T-helper 1 cell (primary cell): ENCODE data around the gene SMKR1.
"Not testable (repeated sequence)": the region's sequence is repeated elsewhere in the genome, so short reads cannot be mapped to it uniquely, and the experiment has no call there.

Experiments used
- DNase-seq, 5 donors: peaks; one replicate each; pipeline ENCODE4 v3.0.0-alpha.2; 2012 to 2020
- total RNA-seq, 4 donors: gene quantifications; one replicate each; lab custom pipeline; 2026; lab: John Stamatoyannopoulos, UW

The SMKR1 gene
- total RNA-seq, result 0.27 to 1.5 (median 0.96) reads per million in 4 donors

DNA sequence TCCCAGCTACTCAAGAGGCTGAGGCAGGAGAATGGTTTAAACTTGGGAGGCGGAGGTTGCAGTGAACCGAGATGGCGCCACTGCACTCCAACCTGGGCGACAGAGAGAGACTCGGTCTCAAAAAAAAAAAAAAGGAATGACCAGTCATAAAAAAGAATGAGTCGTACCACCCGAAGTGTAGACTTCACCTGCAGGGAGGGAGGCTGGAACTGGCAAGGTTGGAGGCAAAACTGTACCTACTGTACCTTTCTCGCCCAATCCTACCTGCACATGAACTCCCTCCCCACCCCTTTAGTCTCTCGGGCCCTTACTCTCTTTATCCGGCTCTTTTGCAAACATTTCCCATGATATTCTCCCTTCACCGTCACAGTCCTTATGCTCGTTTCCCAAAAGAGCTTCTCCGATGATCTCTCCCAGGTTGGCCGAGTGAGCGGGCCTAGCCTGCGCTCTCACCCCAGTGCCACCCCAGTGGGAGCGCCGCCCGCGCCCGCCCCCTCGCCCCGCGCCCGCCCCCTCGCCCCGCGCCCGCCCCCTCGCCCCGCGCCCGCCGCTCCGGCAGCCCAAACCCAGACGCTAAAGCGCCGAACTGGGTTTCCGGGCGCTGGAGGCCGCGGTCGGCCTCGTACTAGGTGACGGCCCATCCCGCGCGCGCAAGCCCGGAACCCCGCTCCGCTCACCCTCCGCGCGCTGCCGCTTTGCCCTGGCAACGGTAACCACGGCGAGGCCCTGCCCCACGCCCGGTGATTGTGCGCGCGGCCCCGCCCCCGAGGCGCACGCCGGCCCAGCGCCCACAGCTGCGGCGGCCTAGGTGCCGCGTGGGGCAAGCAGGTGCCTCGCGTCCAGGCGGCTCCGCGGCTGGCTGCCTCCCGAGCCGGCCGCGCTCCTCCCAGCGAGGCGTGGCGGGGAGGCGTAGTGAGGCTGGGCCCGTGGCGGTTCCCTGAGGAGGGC, at the start of gene SMKR1:
SMKR1 (plus strand) TSS at position 772 of the 948 bp plus-strand sequence. CDS start 294 bp downstream, outside the sequence.
- peak; percentile 90 to 95 (median 92) for DNase-seq

DNA sequence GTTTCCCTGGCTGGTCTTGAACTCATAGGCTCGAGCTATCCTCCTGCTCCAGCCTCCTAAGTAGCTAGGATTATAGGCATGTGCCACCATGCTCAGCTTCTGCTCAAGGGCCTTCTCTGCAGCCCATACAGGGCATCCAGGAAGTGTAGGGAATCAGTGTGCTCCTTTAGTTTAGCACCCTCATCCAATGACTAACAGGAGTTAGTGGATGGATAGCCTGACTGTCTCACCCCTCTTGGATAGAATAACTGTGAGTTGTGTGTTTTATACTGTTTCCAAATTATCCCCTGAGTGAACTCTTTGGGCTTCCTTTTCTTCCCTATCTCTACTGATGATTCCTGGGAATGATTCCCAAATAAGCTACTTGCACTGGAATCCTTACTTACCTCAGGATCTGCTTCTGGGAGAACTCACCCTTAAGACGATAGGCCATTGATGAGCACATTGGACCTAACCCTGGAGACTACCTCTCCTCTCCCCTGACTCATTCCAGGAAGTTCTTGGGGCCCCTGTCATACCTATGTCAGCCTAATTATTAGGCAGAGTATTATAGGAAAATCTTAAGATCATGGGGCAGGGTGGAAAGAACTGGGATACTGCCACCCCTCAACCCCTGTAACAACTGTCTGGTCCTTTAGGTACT, 49.6 kb upstream of the SMKR1 start:
- no peak for DNase-seq

DNA sequence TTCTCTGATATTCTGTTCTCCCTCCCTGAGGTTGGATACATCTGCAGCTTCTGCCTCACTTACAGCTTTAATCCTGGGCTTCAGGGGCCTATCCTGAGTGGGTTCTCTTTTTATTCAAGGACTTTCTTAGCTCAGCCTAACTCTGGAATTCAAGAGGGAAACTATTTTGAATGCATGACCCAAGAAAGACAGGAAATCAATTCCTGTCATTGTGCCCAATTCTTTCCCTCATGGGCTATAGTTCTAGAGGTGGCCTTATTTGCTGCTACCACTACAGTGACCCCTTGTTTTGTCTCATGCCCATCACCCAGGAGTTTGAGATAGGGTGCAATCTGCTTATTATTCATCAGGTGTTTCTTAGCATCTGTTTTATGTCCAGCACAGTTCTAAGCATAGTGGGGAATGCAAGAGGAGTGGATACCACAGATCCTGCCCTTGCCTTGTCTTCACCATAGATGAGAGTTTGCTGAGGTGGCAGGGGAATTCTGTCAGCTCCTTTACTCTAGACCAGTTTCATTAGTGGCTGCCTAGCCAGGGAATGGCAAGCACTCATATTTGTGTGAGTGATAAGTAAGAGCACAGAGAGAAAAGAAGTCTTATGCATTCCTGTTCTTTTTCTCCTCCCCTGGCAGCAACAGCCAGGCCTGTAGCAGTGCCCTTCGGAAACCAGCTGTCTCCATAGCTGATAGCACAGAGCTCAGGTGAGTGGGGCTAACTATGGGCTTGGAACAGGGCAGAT, 48.7 kb upstream of the SMKR1 start:
- no peak for DNase-seq

DNA sequence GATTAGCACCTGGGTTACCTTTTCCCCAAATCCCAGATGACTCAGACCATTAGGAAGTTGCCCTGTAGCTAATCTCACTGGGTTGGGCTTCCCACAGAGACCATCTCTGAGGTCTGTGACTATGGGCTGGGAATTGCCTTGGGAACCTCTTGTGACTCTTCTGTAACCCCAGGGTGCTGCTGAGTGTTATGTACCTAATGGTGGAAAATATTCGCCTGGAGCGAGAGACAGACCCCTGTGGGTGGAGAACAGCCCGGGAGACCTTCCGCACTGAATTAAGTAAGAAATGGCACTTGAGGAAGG, 48.1 kb upstream of the SMKR1 start:
- no peak for DNase-seq

DNA sequence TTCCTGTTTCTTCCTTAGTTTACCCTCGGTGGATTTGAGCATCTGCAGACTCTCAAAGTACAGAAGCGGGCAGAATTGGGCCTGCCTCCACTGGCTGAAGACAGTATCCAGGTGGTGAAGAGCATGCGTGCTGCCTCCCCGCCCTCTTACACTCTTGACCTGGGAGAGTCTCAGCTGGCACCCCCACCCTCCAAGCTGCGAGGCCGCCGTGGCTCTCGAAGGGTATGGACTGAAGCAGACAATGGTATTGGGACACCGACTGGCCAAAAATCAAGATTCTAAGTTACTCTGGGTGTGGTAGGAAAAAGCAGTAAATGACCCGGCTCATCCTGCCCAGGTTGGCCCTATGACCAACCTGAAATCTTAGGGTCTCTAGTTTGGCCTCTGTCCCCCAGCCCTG, 45.9 kb upstream of the SMKR1 start:
- no peak for DNase-seq

DNA sequence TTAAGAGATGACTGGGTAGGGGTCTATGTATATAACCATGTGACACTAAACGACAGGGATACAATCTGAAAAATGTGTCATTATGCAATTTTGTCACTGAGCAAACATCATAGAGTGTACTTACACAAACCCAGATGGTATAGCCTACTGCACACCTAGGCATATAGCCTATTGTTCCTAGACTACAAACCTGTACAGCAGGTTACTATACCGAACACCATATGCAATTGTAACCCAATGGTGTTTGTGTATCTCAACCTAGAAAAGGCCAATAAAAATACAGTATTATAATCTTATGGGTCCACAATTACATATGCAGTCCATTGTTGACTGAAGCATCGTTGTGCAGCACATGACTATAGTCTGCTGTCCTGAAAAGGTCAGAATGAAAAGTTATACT, 45.2 kb upstream of the SMKR1 start:
- no peak for DNase-seq

DNA sequence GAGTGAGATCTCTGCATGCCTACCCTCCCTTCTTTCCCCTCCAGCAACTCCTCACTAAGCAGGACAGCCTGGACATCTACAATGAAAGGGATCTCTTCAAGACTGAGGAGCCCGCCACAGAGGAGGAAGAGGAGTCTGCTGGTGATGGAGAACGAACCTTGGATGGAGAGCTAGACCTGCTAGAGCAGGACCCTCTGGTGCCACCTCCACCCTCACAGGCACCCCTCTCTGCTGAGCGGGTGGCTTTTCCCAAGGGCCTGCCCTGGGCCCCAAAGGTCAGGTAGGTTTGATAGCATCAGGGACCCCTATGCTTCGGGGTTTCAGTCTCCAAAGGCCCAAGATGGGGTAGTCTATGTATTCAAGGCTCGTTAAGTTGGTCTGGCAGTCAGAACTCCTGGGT, 44.2 kb upstream of the SMKR1 start:
- DNase-seq, result no peak

DNA sequence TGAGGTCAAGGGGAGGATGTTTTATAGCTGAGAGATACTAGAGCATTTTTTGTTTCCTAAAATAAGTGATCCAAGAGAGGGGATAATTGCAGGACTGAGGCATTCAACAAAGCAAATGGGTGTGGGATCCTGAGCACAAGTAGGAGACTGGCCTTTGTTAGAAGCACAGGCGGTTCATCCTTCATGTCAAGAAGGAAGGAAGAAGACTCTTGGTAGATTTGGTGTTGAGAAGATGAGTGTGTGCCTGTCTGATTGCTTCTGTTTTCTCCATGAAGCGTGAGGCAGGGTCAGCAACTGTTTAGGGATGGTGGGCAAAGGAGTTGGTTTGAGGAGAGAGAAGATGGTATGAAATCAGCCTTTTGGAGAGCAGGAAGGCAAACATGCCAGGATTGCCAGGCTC, 40.5 kb upstream of the SMKR1 start:
- no peak for DNase-seq

DNA sequence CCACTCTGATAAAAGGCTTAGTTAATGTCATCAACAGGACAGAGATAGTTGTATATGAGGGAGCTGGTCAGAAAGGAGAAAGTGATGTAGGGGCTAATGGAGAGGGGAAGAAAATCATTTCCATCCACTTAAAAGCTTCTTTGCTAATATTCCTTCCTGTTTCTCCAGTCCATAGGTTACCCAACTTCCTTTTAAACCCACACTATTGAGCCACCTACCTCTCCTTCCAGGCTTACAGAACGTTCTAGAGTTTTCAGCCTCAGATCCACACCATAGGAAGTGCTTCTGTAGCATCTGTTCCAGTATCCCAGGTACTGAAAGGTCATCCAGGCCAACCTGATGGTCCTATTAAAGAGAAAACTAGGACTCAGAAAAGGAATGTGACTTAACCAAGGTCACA, 39.9 kb upstream of the SMKR1 start:
- no peak for DNase-seq

DNA sequence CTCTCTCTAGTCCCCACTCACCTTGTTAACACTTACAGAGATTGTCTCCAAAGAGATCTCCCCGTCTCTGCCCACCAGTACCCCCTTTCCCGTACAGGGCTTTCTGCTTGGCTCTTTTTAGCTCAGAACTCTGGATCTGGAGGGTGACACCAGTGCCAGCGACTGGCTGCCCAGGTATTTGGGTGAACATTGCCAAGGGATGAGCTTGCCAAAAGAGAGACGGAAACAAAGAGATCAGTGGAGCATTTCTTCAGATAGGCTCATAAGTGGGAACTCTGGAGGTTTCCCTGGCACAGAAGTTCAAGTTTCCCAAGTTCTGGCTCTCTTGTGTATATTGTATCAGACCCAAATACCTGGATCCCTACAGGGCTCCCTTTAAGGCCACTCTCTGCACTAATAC, 38.1 kb upstream of the SMKR1 start:
- DNase-seq, result no peak

DNA sequence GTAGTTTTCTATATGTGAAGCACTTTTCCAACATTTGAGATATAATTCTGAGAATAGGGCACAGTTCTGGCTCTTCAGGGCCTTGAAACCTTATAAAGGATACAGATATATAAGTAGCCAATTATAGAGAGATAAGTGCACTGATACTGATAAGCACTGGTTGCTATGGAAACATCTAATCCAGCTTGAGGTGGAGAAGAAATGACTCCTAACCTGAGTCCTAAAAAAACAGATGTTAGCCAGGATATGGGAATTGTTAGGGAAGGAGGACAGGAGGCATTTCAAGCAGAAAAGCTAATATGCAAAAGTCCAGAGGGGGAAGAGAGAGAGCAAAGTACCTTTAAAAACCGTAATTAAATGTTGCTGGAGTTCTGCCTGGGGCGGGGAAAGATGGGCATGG, 37.3 kb upstream of the SMKR1 start:
- no peak for DNase-seq

DNA sequence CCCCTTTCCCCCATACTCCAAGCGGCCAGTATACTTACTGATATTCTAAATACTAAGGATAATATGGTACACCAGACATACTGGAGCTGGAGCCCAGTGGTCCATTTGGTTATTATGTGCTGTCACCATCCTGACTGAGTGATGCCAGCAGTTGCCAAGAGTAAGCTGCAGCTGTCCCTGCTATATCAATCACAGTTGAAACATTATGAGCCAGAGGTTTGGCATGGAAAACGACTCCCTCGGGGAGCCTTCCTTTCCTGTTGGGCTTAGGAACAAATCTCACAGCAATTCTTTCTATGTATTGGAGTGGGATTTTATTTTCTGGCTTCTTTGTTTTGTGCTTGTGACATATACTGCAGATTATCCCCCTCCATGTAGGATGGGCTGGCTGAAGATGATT, 35.5 kb upstream of the SMKR1 start:
- no peak for DNase-seq

DNA sequence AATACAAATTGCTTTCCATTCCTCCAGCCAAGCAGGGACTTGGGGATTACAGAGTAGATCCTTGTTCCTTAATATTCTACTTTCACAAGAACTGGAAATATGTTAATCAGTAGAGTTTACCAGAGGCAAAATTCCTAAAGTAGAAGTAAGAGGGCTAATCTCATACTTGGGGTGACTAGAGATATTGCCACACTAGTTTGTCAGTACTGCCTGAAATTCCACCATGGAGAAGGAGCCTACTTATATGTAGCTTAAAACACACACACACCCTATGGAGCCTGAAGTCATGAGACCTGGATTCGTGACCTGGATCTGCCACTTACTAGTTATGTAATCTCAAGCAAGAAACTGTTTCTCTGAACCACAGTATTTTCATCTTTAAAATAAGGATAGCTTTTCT, 34.2 kb upstream of the SMKR1 start:
- no peak for DNase-seq

DNA sequence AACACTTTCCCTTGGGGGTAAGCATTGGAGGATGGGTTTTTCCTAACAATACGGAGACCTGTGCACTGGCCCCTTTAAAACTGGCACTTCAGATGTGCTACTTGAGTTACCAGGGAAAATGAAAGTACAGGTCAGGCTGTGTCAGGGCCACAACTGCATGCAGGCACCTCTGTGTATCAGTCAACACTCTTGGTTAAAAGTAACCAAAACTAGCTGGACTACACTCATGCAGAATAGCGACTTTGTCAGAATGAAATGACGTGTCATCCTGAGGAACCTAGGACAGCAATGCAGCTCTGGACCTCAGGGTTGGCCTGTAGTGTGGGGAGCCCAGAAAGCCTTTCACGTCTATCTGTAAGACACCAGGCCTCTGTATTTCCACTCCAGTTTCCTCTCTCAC, 33.8 kb upstream of the SMKR1 start:
- peak in 1 of 5 donors; percentile 26 for DNase-seq

DNA sequence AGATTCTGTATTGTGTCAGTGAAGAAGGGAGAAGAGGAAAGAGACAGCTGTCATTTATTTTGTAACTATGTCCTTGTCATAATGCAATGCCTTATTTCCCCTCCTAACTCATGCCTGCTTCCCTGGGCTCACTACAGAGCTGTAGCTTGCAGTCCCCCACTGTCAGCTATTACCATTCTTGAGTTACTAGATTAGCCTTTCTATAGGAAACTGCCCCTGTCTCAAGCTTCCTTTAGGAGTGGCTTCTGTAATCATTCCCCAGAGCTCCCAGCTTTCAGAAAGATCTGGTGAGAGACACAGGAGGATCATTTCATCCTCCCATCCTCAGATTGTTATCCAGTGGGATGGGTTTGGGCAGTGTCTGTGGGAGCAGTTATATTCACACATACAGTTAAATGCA, 32.4 kb upstream of the SMKR1 start:
- no peak for DNase-seq

DNA sequence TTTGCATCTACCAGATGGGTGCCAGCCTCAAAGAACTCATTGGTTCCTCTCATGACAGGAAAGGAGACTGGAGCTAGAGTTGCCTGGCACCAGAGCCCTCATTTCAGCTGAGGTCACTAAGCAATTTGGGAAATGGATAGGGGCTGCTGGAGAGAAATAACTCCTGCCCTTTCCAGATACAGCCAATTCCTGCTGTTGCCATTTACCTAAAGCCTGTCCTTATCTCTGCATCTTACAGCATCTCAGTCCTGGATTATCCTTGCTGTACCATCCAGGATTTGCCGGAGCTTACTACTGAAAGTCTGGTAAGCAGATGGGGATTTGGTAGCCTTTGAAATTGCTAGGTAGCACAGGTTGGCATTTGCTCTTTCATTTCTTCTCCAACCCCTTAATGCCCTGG, 31.9 kb upstream of the SMKR1 start:
- DNase-seq, result no peak

DNA sequence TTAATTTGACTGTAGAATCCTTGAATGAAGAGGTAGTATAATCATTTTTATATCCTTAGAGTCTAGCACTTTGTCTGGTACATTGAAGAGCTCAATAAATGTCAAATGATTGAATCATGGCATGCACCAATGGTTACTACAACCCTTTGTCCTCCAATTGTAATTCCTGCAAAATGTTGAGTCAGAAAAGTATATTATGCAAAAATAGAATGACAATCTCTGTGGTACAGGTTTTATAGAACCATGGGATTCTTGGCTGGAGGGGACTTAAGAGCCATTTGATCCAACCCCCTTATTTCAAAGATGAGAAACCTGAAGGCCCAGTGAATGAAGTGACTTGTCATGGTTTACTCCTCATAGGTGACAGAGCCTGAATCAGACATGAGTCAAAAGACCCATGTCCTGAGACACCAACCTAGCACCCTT, 30.9 kb upstream of the SMKR1 start:
- no peak for DNase-seq

DNA sequence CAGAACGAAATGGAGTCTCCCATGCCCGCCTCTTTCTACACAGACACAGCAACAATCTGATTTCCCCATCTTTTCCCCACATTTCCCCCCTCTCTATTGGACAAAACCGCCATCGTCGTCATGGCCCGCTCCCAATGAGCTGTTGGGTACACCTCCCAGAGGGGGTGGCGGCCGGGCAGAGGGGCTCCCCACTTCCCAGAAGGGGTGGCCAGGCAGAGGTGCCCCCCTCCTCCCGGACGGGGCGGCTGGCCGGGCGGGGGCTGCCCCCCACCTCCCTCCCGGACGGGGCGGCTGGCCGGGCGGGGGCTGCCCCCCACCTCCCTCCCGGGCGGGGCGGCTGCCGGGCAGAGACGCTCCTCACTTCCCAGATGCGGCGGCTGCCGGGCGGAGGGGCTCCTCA, 26.4 kb upstream of the SMKR1 start:
- DNase-seq, result not testable (repeated sequence)

DNA sequence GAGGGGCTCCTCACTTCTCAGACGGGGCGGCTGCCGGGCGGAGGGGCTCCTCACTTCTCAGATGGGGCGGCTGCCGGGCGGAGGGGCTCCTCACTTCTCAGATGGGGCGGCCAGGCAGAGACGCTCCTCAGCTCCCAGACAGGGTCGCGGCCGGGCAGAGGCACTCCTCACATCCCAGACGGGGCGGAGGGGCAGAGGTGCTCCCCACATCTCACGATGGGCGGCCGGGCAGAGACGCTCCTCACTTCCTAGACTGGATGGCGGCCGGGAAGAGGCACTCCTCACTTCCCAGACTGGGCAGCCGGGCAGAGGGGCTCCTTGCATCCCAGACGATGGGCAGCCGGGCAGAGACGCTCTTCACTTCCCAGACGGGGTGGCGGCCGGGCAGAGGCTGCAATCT, 25.9 kb upstream of the SMKR1 start:
- not testable (repeated sequence) for DNase-seq

DNA sequence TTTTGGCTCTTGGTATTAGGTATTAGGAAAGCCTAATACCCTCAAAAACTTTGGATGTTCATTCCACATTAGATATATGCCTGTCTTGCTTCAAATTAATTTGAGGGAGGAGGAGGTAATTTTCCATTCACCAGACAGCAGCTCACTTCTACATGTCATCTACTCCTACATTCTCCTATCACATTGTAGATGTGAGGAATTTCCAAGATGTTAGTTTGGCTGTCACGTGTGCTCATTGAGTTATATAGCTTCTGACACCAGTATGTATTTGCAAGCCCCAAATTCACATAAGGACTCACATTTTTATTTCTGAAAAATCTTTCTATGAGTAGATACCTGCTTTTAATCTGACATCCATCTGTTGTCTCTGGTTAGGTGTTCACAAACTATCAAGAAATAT, 22.5 kb upstream of the SMKR1 start:
- no peak for DNase-seq

DNA sequence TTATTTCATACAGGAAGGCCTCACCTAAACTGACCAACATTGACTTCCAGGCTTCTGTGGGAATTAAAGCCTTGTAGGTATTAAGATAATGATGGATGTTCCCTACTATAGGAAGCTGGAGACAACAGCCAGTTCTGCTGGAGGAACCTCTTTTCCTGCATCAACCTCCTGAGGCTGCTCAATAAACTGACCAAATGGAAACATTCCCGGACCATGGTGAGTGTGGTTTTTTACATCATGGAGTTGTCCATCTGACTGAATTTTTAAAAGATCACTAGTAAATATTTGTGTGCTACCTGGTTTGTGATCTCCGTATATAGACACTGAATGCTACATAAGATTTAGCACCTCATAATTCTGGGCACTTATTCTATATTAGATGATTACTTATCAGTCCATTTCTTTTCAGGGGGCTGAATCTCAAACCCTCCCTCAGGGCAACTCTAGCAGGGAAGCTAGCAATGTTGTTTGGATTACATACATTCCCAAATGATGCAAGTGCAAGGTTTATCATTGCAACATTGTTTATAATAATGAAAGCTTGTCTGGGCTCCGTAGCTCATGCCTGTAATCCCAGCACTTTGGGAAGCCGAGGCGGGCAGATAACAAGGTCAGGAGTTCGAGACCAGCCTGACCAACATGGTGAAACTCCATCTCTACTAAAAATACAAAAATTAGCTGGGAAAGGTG, 21.5 kb upstream of the SMKR1 start:
- no peak for DNase-seq

DNA sequence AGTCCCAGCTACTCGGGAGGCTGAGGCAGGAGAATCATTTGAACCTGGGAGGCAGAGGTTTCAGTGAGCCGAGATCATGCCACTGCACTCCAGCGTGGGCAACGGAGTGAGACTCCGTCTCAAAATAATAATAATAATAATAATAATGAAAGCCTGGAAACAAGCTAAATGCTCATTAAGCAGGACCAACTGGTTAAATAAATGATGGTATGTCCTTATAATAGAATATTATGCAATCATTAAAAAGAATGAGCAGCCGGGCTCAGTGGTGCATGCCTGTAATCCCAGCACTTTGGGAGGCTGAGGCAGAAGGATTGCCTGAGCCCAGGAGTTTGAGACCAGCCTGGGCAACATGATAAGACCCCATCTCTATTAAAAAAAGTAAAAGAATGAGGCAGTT, 21.0 kb upstream of the SMKR1 start:
- not testable (repeated sequence) for DNase-seq

DNA sequence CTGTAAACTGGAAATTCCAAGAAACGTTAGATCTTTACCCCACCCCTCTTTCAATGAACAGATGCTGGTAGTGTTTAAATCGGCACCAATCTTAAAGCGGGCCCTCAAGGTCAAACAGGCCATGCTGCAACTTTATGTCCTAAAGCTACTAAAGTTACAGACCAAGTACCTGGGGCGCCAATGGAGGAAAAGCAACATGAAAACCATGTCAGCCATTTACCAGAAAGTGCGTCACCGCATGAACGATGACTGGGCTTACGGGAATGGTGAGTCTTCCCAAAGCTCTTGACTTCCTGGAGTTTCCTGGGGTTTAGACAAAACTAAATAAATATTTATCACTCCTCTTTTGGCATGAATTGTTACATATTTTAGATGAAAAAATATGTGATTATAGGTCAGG, 19.6 kb upstream of the SMKR1 start:
- DNase-seq, result no peak
